NCI-H460 (cell line): ENCODE measurements around the gene KRT78. TPM values are rescaled to one million over a fixed set of nuclear protein-coding genes. Genes with fewer than 3 reads are reported as not detected.
"Not testable (repeated sequence)": the region's sequence is repeated elsewhere in the genome, so short reads cannot be mapped to it uniquely, and the experiment has no call there.

Experiments used
- DNase-seq: peaks from one replicate; pipeline ENCODE4 v3.0.0-alpha.2; 2016; ENCODE audit warnings: low read depth; ENCODE audit errors: extremely low read depth
- polyA plus RNA-seq: library from polyadenylated mRNA; depleted of rRNA; stranded (reverse); fragments of >200 nt; gene quantifications from 2 replicates; pipeline ENCODE4 v1.2.3, GENCODE V29; 2014; cell fraction: nucleus; rRNA removed
- total RNA-seq: library from RNA; depleted of rRNA; stranded (reverse); fragments of >200 nt; shearing (Covaris generic); gene quantifications from 2 replicates; pipeline ENCODE4 v1.2.3, GENCODE V29; 2014; rRNA removed

Gene KRT78, protein sequence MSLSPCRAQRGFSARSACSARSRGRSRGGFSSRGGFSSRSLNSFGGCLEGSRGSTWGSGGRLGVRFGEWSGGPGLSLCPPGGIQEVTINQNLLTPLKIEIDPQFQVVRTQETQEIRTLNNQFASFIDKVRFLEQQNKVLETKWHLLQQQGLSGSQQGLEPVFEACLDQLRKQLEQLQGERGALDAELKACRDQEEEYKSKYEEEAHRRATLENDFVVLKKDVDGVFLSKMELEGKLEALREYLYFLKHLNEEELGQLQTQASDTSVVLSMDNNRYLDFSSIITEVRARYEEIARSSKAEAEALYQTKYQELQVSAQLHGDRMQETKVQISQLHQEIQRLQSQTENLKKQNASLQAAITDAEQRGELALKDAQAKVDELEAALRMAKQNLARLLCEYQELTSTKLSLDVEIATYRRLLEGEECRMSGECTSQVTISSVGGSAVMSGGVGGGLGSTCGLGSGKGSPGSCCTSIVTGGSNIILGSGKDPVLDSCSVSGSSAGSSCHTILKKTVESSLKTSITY
- total RNA-seq, result not detected in 2 replicates
- not detected in 2 replicates for polyA plus RNA-seq

DNA sequence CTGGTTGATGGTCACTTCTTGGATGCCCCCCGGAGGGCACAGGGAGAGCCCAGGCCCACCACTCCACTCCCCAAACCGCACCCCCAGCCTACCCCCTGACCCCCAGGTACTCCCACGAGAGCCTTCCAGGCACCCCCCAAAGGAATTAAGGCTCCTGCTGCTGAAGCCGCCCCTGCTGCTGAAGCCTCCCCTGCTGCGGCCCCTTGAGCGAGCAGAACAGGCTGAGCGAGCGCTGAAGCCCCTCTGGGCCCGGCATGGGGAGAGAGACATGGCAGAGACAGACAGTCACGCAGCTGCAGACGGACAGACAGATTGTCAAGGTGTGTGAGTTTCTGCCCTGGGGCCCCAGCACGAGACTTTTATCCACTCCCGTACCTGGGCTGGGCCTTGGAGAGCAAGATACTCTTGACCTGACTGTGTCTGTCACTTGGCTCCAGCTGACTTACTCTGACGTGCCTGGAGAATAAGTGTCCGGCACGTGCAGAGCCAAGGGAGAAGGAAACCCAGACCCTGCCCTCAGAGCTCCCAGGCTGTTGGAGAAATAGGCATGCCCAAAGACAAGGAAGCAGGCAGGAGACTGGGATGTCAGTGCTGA is at the start of gene KRT78:
Gene KRT78, minus strand, starts transcription at position 334 of the 595 bp plus-strand sequence. Its CDS starts 64 bp downstream, at position 270.
- DNase-seq, result no peak

DNA sequence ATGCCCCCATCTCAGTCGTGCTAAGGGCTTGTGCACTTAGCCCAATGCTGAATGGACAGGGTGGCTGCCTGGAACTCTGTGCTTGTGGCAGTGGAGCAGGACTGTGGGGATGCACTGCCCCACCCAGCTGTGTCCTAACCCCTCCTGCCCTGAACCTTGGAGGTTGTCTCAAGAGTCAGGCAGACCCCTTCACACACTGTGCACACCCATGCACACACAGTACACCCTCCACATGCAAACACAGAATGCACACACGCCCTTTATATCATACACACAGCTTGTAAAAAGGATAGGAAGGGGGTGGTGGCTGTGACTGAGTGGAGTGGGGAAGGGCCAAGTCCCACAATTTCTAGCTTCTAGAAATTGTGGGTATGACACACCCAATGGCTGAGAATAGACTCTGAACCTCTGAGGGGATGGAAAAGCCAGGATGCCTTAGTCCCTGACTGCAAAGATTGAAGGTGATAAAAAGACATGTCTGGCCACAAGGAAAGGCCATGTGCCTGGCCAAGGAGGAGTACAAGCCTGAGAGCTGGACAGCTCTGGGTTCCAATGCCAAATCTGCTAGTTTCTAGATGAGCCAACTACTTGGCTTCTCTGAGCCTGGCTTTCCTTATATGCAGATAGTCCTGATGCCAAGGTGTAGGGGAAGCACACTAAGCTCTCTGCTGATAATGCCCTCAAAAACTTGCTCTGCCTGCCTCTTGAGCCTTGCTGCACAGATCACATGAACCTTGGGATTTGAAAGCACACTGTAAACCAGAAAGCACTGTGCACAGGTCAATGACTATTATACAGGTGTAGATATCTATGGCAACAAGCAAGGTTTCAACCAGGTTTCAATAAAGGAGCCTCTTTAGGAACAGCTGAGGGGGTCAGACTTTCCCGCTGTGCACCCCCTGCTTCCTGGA is 47.7 kb upstream of the KRT78 start:
- no peak for DNase-seq

DNA sequence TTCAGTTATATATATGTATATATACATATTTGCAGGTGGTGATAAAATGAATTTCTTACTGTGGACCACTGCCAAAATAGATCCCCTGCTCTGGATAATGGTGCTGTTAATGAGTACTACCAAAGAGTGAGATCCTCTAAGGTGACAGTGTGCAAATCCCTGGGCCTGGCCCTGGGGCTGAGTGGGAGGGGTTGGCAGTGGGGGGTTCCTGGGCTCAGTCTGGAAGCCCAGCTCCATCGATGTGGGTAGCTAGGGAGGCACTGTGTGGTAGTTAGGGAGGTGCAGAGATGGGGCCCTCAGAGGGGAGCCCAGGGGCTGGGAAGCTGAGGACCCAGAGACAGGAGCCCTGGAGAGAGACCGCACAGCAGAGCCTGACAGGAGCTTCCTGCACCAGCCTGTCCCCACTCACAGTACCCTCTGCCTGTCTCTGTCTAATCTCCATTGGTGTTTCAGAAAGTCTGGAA is 47.0 kb upstream of the KRT78 start:
- no peak for DNase-seq

DNA sequence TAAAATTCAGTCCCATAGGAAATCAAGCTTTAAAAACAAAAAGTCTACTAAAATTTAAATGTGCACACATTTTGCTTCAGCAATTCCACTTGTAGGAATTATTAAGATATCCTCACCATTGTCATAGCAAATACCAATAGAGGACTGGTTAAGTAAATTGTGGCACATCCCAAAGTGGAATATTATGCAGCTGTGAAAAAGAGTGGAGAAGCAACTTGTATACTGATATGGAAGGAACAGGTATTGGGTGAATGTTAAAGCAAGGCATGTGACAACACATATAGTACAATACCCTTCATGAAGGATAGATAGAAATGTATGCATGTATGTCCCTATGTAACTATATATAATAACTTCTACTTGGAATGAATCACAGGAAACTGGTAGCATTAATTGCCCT is 44.2 kb upstream of the KRT78 start:
- no peak for DNase-seq

DNA sequence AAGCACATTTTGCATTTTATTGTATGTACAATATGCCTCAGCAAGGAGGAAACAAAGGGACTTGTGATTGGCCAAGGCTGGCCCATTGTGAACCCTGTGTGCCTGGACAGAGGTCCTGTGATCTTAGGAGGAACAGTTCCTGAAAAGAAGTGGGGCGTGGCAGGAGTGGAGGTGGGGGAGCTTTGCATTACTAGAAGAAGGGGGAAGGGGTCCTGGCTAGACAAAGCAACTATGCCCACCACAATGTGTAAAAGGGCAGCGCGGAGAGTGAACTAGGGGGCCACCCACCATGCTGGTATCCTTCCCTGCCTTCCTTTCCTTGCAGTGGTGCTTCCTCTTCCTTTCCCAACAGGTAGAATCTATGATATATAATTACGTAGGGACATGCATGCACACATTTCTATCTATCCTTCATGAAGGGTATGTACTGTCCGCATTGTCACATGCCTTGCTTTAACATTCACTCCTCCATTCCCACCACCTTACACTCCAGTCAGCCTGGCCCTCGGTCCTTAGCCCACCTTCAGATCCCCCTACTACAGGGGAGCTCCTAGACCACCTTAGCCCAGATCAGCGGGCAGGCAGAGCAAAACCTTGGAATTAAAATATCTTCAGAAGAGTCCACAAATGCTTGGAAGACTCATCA is 43.5 kb upstream of the KRT78 start:
- no peak for DNase-seq

DNA sequence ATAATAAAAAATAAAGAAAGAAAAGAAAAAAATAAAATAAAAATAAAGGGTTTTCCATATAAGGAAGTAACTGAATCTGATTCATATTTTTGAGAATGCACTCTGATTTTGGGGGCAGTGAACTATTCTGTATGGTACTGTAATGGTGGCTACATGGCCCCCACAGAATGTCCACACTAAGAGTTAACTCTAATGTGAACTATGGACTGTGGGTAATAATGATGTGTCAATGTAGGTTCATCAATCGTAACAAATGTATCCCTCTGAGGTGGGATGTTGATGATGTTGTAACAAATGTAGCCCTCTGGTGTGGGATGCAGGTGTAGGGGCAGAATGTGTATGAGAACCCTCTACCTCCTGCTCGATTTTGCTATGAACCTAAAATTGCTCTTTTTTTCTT is 42.2 kb upstream of the KRT78 start:
- no peak for DNase-seq

DNA sequence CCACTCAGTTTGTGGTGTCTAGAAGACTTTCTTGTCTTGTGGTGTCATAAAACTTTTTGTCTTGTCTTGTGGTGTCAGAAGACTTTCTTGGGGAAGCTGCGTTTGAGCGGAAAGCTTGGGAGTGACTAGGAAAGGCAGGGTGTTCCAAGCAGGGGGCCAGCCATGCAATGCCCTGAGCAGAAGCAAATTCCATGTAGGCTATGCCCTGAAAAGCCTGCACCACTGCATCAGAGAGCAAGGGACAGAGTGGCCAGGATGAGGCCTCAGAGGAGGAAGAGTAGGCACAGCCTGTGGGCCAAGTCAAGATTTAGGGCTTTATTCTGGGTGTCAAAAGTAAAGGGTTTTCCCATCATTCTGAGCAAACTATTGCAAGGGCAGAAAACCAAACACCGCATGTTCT is 41.6 kb upstream of the KRT78 start:
- DNase-seq, result no peak

DNA sequence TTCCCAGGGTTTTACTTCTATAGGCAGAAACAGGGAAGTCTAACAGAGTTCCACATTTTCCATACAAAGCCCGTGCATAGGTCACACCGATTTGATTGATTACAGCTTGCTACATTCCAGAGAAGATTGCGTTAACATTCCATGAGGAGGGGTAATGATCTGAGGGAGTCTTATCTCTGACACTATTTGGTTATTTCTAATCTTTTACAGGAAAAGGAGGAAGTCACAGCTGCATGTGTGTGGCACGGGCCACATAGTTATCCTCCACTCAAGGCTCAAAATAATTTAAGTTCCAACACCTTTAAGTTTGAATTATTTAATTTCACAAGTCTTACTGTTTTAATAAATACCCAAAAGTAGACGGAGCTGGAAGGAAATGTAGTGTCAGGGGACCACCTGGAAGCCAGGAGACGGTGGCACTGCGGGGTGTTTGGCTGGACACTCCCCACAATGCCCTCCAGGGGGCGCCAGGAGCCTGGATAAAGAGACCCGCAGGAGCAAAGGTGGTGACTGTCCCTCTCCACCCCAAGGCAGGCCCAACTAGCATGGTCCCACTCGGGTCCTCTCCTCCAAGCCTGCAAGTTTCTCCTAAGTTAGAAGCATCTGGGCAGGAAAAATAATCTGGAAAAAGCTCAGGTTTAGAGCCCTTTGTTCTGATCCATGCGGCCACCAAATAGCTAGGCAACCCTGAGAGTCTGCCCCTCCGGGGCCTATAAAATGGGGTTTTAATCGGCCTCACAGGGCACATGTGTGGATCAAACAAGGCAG is 35.9 kb upstream of the KRT78 start:
- DNase-seq, result peak; percentile 73

DNA sequence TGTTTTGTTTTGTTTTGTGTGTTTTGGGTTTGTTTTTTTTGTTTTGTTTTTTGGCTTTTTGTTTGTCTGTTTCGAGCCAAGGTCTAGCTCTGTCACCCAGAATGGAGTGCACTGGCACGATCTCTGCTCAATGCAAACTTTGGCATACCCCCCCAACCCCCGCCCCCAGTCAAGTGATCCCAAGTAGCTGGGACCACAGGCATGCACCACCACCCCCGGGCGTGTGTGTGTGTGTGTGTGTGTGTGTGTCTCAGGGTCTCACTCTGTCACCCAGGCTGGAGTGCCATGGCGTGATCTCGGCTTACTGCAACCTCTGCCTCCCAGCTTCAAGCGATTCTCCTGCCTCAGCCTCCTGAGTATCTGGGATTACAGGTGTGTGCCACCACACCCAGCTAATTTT is 31.7 kb upstream of the KRT78 start:
- not testable (repeated sequence) for DNase-seq

DNA sequence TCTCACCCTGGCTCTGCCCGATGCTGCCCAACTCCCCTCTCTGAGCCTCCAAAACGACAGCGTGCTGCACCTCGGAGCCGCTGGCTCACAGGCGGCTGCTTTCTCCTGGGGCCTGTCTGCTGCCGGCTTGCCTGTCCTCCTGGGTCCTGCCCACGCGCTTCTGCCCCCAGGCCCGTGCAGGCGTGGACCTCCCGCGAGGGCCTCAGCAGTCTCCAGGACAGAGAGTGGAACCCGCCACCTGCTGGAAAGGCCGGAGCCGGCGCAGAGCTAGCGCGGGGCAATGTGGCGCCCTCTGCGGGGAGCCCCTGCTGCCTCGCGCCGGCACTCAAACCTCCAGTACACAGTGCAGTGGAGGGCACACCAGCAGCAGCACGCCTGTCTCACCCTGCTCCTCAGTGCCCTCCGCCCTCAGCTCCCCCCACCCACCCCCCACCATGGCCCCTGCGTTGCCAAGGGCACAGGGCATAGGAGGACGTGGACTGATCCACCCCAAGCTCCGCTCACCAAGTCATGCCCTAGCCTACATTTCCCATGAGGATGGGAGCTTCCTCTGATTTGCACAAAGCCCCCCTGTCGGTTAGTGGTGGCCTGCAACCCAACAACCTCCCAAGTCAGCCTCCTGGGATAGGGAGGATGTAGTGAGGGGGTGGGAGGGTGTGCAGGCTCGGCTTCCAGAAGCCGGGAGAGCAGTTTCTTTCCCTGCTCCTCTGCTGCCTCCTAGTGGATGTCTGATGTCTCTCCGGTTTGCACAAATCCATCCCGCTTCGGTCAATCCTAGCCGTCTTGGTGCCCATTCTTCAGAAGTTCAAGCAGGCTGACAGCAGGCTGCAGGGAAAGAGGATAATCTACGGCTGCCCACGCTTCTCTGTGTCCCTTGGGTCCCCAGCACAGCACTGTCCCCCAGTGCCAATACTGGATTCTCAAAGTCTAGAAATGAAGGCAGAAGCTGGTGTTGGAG is 30.9 kb upstream of the KRT78 start:
- peak; percentile 94 for DNase-seq

DNA sequence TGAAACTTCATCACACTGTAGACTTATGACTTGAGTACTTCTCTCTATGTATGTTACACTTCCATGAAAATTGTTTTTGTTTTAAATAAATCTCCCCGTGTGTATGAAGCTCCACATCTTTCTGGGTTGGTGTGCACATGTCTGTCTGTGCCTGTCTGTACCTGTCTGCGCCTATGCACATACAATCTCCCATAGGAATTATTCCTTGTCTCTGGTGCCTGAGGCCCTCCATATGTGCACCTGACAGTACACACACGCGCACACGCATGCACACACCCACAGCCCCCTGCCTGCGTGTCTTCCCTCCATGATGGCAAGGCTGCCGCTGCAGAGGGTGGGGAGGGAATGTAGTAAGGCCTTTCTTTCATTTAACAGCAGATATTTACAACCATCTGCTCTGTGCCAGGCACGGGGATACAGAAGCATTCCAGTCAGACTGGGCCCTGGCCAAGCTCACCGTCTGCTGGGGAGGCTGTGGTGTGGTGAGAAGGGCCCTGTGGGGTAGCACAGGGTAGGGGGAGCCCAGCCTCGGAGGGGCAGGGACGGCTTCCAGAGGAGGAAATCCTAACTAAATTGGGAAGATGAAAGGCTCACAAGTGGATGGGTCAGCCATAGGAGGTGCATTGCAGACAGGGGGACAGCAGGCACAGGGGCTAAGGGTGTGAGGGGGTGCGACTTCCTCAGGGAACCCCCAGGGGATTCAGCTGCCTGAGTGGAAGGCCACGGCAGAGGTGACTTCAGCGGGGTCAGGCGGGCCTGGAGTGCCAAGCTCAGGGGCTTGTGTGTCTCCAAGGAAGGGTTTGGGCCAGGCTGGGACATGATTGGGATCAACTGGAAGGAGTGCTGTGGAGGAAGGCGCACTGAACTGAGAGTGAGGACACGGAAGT is 30.0 kb upstream of the KRT78 start:
- DNase-seq, result no peak

DNA sequence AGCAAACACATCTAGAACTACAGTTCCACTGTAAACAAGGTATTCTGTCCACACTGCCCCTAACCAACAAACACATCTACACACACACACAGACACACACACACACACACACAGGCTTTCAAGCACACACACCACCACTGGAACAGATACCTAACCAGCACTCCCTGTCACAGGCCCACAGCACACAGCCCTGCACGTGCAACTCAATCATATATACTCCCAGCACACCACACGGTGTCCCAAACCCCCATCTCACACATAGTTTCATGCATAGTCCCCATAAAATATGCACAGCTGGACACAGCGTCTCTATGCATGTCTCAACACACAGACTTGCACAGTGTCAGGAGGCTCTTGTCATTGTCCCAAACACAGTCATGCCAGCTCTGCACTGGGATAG is 28.4 kb upstream of the KRT78 start:
- no peak for DNase-seq

DNA sequence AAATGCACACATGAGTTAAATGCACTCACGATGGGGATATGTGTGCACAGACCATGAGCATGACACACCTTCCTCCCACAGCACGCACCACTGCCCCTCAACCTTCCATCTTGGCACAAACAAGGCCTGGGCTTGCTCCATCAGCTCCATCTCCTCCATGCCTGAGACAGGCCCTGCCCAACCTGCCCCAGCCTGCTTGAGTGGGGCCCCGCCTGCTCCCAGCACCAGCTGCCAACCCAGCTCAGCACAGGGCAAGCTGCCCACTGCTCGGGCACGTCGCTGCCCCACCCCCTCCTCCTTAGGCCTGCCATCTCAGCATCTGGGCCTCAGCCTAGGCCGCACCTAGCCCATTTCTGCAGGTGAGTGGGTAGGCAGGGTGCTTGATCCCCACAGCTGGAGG is 27.6 kb upstream of the KRT78 start:
- DNase-seq, result no peak

DNA sequence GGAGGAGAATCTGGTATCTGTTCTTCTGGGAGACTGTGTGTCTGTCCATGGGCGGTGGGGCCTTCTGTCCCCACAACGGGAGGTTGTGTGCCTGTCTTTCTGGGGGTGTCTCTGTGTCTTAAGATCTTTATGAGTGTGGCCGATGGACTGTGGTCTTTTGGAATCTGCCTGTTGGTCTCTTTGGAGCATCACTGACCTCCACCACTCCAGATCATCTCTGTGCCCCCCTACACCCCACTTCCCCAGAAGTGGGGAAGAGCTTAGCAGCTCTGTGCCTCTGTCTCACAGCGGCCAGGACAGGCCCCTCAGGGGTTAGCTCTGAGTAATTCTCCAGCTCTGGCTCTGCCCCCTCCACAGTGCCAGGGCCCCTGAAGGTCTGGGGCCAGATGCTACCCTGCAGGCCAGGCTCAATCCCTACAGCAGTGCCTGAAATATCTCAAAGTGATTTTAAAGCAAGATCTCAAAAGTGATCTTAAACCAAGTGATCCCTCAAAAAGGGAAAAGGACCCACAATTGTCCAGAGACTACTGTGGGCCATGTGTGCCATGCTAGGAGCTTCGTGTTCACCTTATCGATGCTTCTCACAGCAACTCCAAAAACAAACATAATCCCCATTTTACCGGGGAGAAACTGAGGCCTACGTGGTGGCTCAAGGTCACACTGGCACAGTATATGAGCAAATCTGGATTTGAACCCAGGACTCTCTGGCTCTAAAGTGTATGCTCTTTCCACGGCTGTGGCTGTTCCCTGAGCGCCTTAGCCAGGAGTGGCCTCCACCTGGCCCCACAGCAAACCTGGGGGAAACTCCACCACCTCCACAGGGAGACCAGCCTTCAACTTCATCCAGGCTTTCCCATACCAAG is 26.0 kb upstream of the KRT78 start:
- no peak for DNase-seq

DNA sequence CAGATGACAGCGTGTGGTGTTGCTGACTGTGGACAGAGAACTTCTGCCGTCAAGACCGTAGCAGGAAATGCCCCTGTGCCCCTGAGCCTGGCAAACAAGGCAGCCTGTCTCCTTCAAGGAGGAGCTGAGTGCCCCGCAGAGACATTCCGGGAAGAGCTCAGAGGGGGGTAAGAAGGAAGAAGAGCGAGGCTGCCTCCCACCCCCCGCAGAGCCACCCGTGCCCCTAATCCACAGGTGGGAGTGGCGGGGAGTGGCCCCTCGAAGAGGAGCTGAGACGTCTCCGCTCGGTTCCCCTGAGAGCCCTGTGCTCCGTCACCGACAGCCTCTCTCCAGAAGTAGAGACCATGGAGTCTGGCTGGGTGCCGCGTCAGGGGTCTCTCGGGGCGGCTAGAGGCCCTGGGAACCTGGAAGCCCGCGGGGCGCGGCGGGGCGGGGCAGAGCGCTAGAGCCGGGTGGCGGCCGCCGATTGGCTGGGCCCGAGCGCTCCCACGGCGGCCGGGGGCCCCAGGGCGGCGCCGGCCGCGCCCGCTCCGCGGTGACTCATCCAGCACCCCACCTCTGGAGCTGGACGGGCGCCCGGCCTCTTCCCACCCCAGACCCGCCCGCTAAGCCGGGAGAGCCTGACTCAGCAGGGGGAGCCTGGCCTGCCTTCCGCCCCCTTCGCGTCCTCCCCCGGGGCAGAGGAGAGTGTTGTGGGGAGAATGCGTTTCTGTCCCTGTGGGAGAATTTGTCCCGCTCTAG is 25.2 kb upstream of the KRT78 start:
- peak; percentile 93 for DNase-seq

DNA sequence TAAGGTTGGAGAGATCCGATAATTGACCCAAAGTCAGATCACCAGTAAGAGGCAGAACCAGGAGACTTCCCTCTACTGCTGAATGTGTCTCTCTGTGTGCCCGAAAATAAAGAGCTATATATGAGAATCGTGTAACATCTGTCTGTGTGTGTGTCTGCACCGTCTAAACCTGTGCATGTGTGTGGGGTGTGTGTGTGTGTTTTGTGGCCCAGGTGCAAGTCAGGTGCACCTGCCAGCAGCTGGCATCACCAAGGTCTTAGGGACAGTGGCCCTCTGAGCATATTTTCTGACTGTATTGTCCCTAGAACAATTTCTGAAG is 24.7 kb upstream of the KRT78 start:
- no peak for DNase-seq
